Karpas-422 (cell line): ENCODE measurements around the gene GOLIM4. TPM values are rescaled to one million over a fixed set of nuclear protein-coding genes. Genes with fewer than 3 reads are reported as not detected.

Experiments used
- DNase-seq: peaks from one replicate; pipeline ENCODE4 v3.0.0-alpha.2; 2015
- H2AFZ ChIP-seq: fragments of 200-600 bp; sonication (generic); 2 replicates; pipeline ENCODE4 v1.6.1; 2014; ENCODE audit warnings: antibody characterized with exemption, low read length, mixed read lengths
- H3K27ac ChIP-seq: fragments of 200-600 bp; sonication (generic); 2 replicates; pipeline ENCODE4 v1.5.1; 2014; ENCODE audit warnings: mild to moderate bottlenecking, low read length, moderate library complexity
- H3K27me3 ChIP-seq: fragments of 200-600 bp; sonication (generic); 2 replicates; pipeline ENCODE4 v1.6.1; 2014; ENCODE audit warnings: low read length, mixed read lengths
- H3K36me3 ChIP-seq: fragments of 200-600 bp; sonication (generic); 2 replicates; pipeline ENCODE4 v1.6.1; 2014; ENCODE audit warnings: low read length, mixed read lengths; ENCODE audit not compliant: insufficient read depth
- H3K4me1 ChIP-seq: fragments of 200-600 bp; sonication (generic); 2 replicates; pipeline ENCODE4 v1.6.1; 2014; ENCODE audit warnings: mild to moderate bottlenecking, low read length, mixed read lengths
- H3K4me2 ChIP-seq: fragments of 200-600 bp; sonication (generic); 2 replicates; pipeline ENCODE4 v1.6.1; 2014; ENCODE audit warnings: low read length, low read depth, mild to moderate bottlenecking; ENCODE audit not compliant: poor library complexity, severe bottlenecking
- H3K4me3 ChIP-seq: fragments of 200-600 bp; sonication (generic); 2 replicates; pipeline ENCODE4 v1.5.1; 2014; ENCODE audit warnings: mild to moderate bottlenecking, antibody characterized with exemption, low read length, mixed read lengths
- H3K79me2 ChIP-seq: fragments of 200-600 bp; sonication (generic); 2 replicates; pipeline ENCODE4 v1.6.1; 2014; ENCODE audit warnings: mild to moderate bottlenecking, low read length, mixed read lengths
- H3K9ac ChIP-seq: fragments of 200-600 bp; sonication (generic); 2 replicates; pipeline ENCODE4 v1.6.0; 2014; ENCODE audit warnings: low read length
- H3K9me2 ChIP-seq: fragments of 200-600 bp; sonication (generic), shearing (Covaris generic); replicated peaks from 2 replicates; pipeline ENCODE4 v1.6.0; 2014; ENCODE audit warnings: mild to moderate bottlenecking, low read length, moderate library complexity; ENCODE audit not compliant: insufficient read depth
- H3K9me3 ChIP-seq: fragments of 300-700, 200-600 bp; sonication (generic); 2 replicates; pipeline ENCODE4 v1.6.1; 2014; ENCODE audit warnings: low read length, mixed read lengths
- H4K20me1 ChIP-seq: fragments of 200-600 bp; sonication (generic); 2 replicates; pipeline ENCODE4 v1.6.1; 2014; ENCODE audit warnings: mild to moderate bottlenecking, antibody characterized with exemption, low read length, low read depth; ENCODE audit not compliant: insufficient read depth
- total RNA-seq: library from RNA; depleted of rRNA; stranded (reverse); fragments of >200 nt; shearing (Covaris generic); gene quantifications from 2 replicates; pipeline ENCODE4 v1.2.3, GENCODE V29; 2014; ENCODE audit warnings: low replicate concordance

Gene GOLIM4
- total RNA-seq, 1 experiment from 2014 or later = 2.6 TPM

GRCh38 chr3:168073842-168074605 lies 21.7 kb downstream of the GOLIM4 start:
- H3K9me3 ChIP-seq = no peaks in the 10 kb centered on the region
- DNase-seq = no peak
- H3K4me2 ChIP-seq = no peak overlapping the region
- no peak overlapping the region for H3K27ac ChIP-seq
- no peaks in the 10 kb centered on the region for H3K36me3 ChIP-seq
- H3K4me1 ChIP-seq = no peaks in the 10 kb centered on the region
- no peaks in the 10 kb centered on the region for H3K79me2 ChIP-seq
- no peak overlapping the region for H3K9ac ChIP-seq
- H2AFZ ChIP-seq = no peak overlapping the region
- H3K4me3 ChIP-seq = no peak overlapping the region
- no peaks in the 10 kb centered on the region for H3K27me3 ChIP-seq
- peaks cover 42% of the 10 kb centered on the region for H4K20me1 ChIP-seq
- no peaks in the 10 kb centered on the region for H3K9me2 ChIP-seq

- Histone ChIP-seq H3K4me3 (no peak overlapping the region), H4K20me1 (peaks cover 43% of the 10 kb centered on the region), H3K9me3 (no peaks in the 10 kb centered on the region), H2AFZ (no peak overlapping the region), H3K4me2 (no peak overlapping the region), H3K9me2 (no peaks in the 10 kb centered on the region), H3K27ac (no peak overlapping the region), H3K4me1 (no peaks in the 10 kb centered on the region), H3K79me2 (no peaks in the 10 kb centered on the region), H3K9ac (no peak overlapping the region), H3K36me3 (no peaks in the 10 kb centered on the region), H3K27me3 (no peaks in the 10 kb centered on the region)
- no peak for DNase-seq
These were observed 23.4 kb downstream of the GOLIM4 start for GRCh38 chr3:168072323-168072650.

GRCh38 chr3:168071591-168072322 lies 24.0 kb downstream of the GOLIM4 start:
- Histone ChIP-seq H3K79me2 (no peaks in the 10 kb centered on the region), H3K4me1 (no peaks in the 10 kb centered on the region), H3K4me2 (no peak overlapping the region), H4K20me1 (peaks cover 44% of the 10 kb centered on the region), H3K36me3 (no peaks in the 10 kb centered on the region), H3K27me3 (no peaks in the 10 kb centered on the region), H3K4me3 (no peak overlapping the region), H2AFZ (no peak overlapping the region), H3K9ac (no peak overlapping the region), H3K9me3 (no peaks in the 10 kb centered on the region), H3K9me2 (no peaks in the 10 kb centered on the region), H3K27ac (no peak overlapping the region)
- DNase-seq = no peak

- H3K4me2 ChIP-seq = no peak overlapping the region
- H4K20me1 ChIP-seq = peaks cover 45% of the 10 kb centered on the region
- no peaks in the 10 kb centered on the region for H3K36me3 ChIP-seq
- H3K27ac ChIP-seq = no peak overlapping the region
- H3K4me1 ChIP-seq = no peaks in the 10 kb centered on the region
- H3K9me3 ChIP-seq = no peaks in the 10 kb centered on the region
- no peak overlapping the region for H3K9ac ChIP-seq
- no peaks in the 10 kb centered on the region for H3K9me2 ChIP-seq
- no peak overlapping the region for H3K4me3 ChIP-seq
- DNase-seq = no peak
- H2AFZ ChIP-seq = no peak overlapping the region
- H3K27me3 ChIP-seq = no peaks in the 10 kb centered on the region
- no peaks in the 10 kb centered on the region for H3K79me2 ChIP-seq
These were observed 24.8 kb downstream of the GOLIM4 start for GRCh38 chr3:168070919-168071318.

GRCh38 chr3:168068346-168068745 lies 27.4 kb downstream of the GOLIM4 start:
- no peaks in the 10 kb centered on the region for H3K4me1 ChIP-seq
- H3K36me3 ChIP-seq = no peaks in the 10 kb centered on the region
- no peaks in the 10 kb centered on the region for H3K79me2 ChIP-seq
- H3K4me3 ChIP-seq = no peak overlapping the region
- no peaks in the 10 kb centered on the region for H3K27me3 ChIP-seq
- no peak overlapping the region for H2AFZ ChIP-seq
- no peak overlapping the region for H3K4me2 ChIP-seq
- H3K9me3 ChIP-seq = no peaks in the 10 kb centered on the region
- peaks cover 30% of the 10 kb centered on the region for H4K20me1 ChIP-seq
- no peaks in the 10 kb centered on the region for H3K9me2 ChIP-seq
- DNase-seq = no peak
- no peak overlapping the region for H3K9ac ChIP-seq
- no peak overlapping the region for H3K27ac ChIP-seq

GRCh38 chr3:168066882-168067281 lies 28.8 kb downstream of the GOLIM4 start:
- Histone ChIP-seq H3K79me2 (no peaks in the 10 kb centered on the region), H3K27ac (no peak overlapping the region), H3K36me3 (no peaks in the 10 kb centered on the region), H3K9ac (no peak overlapping the region), H2AFZ (no peak overlapping the region), H4K20me1 (peaks cover 30% of the 10 kb centered on the region), H3K9me2 (no peaks in the 10 kb centered on the region), H3K9me3 (no peaks in the 10 kb centered on the region), H3K4me3 (no peak overlapping the region), H3K4me1 (no peaks in the 10 kb centered on the region), H3K27me3 (no peaks in the 10 kb centered on the region), H3K4me2 (no peak overlapping the region)
- DNase-seq = no peak

- H3K36me3 ChIP-seq = no peaks in the 10 kb centered on the region
- H3K27me3 ChIP-seq = no peaks in the 10 kb centered on the region
- H3K4me1 ChIP-seq = no peaks in the 10 kb centered on the region
- peaks cover 31% of the 10 kb centered on the region for H4K20me1 ChIP-seq
- no peak overlapping the region for H3K9ac ChIP-seq
- no peak overlapping the region for H3K4me3 ChIP-seq
- H3K27ac ChIP-seq = no peak overlapping the region
- no peak overlapping the region for H3K4me2 ChIP-seq
- no peaks in the 10 kb centered on the region for H3K9me3 ChIP-seq
- no peak overlapping the region for H2AFZ ChIP-seq
- no peaks in the 10 kb centered on the region for H3K79me2 ChIP-seq
- no peaks in the 10 kb centered on the region for H3K9me2 ChIP-seq
- DNase-seq = no peak
These were observed 30.2 kb downstream of the GOLIM4 start for GRCh38 chr3:168065569-168065968.

- H3K79me2 ChIP-seq = no peaks in the 10 kb centered on the region
- H3K9ac ChIP-seq = no peak overlapping the region
- H3K4me1 ChIP-seq = no peaks in the 10 kb centered on the region
- no peaks in the 10 kb centered on the region for H3K36me3 ChIP-seq
- H2AFZ ChIP-seq = no peak overlapping the region
- H3K9me3 ChIP-seq = no peaks in the 10 kb centered on the region
- H3K9me2 ChIP-seq = no peaks in the 10 kb centered on the region
- H4K20me1 ChIP-seq = peaks cover 31% of the 10 kb centered on the region
- H3K27me3 ChIP-seq = no peaks in the 10 kb centered on the region
- no peak overlapping the region for H3K27ac ChIP-seq
- no peak for DNase-seq
- no peak overlapping the region for H3K4me3 ChIP-seq
- H3K4me2 ChIP-seq = no peak overlapping the region
These were observed 32.6 kb downstream of the GOLIM4 start for GRCh38 chr3:168063122-168063521.
